T-cell (primary cell): ENCODE measurements around the gene BMPR1B. TPM values are rescaled to one million over a fixed set of nuclear protein-coding genes. Genes with fewer than 3 reads are reported as not detected.

Experiments
- ATAC-seq, 4 experiments: fragments of 200-7000 bp in 3 of 4; fragments of 150-1000 bp in 1 of 4; cut with Tn5 transposase; replicated peaks in 1 of 4; 1 replicate in 3 of 4; 2 replicates in 1 of 4; pipeline ENCODE4 v1.10.0; 2021; ENCODE audit warnings: moderate library complexity in 3 of 4, mild to moderate bottlenecking in 2 of 4, moderate number of reproducible peaks in 1 of 4
- CTCF ChIA-PET, 2 donors: fragments of 300-600 bp; sonication (Branson Sonifier 250); formaldehyde crosslinking; loops; one replicate each; lab custom pipeline; 2022; ENCODE audit warnings: antibody characterized with exemption in 2 of 2; lab: Charles Lee
- POLR2A ChIA-PET, 2 donors: fragments of 300-600 bp; sonication (Branson Sonifier 250); formaldehyde crosslinking; loops; one replicate each; lab custom pipeline; 2022; ENCODE audit warnings: antibody characterized with exemption in 2 of 2; lab: Charles Lee
- DNase-seq, 35 experiments: peaks; one replicate each; pipeline versions ENCODE4 v3.0.0 to v3.0.0-alpha.2; 2013 to 2023
- H3K27ac ChIP-seq: one replicate; pipeline ENCODE4 v1.5.1; 2013; ENCODE audit warnings: low read length
- H3K27me3 ChIP-seq, 2 experiments: replicated peaks in 1 of 2; 1 replicate in 1 of 2; 2 replicates in 1 of 2; pipeline versions ENCODE4 v1.6.1 to v1.7.0; 2013; ENCODE audit warnings: low read length in 1 of 2, mixed read lengths in 1 of 2; ENCODE audit not compliant: control insufficient read depth in 2 of 2, insufficient read depth in 2 of 2; ENCODE audit errors: extremely low read depth in 1 of 2
- H3K36me3 ChIP-seq, 2 donors: 1 replicate in 1 of 2; 2 replicates in 1 of 2; pipeline versions ENCODE4 v1.6.1 to v1.7.0; 2013; ENCODE audit warnings: low read length in 1 of 2; ENCODE audit not compliant: control insufficient read depth in 2 of 2, insufficient read depth in 1 of 2; ENCODE audit errors: extremely low read depth in 1 of 2
- H3K4me1 ChIP-seq, 2 experiments: 1 replicate in 1 of 2; 2 replicates in 1 of 2; pipeline versions ENCODE4 v1.6.1 to v1.7.0; 2013; ENCODE audit warnings: low read length in 2 of 2, mixed read lengths in 1 of 2; ENCODE audit not compliant: insufficient read depth in 2 of 2, control insufficient read depth in 1 of 2; ENCODE audit errors: extremely low read depth in 1 of 2
- H3K4me3 ChIP-seq, 2 donors: 1 replicate in 1 of 2; 2 replicates in 1 of 2; pipeline versions ENCODE4 v1.5.1 to v1.7.0; 2013; ENCODE audit warnings: mild to moderate bottlenecking in 2 of 2, low read length in 1 of 2, moderate library complexity in 1 of 2; ENCODE audit not compliant: control insufficient read depth in 1 of 2; ENCODE audit errors: extremely low read depth in 1 of 2
- H3K9me3 ChIP-seq: 2 replicates; pipeline ENCODE4 v1.7.0; 2013
- H3K27ac Mint-ChIP-seq, 2 donors: one replicate each; pipeline ENCODE4 v1.8.0; 2020 to 2021; ENCODE audit warnings: mild to moderate bottlenecking in 2 of 2, mixed read lengths in 2 of 2
- H3K27me3 Mint-ChIP-seq, 2 donors: one replicate each; pipeline ENCODE4 v1.8.0; 2021 to 2022; ENCODE audit warnings: mixed read lengths in 2 of 2
- H3K36me3 Mint-ChIP-seq: one replicate; pipeline ENCODE4 v1.8.0; 2021; ENCODE audit warnings: mixed read lengths
- H3K4me1 Mint-ChIP-seq, 3 donors: one replicate each; pipeline ENCODE4 v1.8.0; 2020 to 2022; ENCODE audit warnings: mixed read lengths in 3 of 3, mild to moderate bottlenecking in 1 of 3
- H3K4me3 Mint-ChIP-seq, 3 donors: one replicate each; pipeline ENCODE4 v1.8.0; 2020 to 2022; ENCODE audit warnings: mild to moderate bottlenecking in 3 of 3, mixed read lengths in 3 of 3, moderate library complexity in 3 of 3
- H3K9me3 Mint-ChIP-seq, 3 donors: one replicate each; pipeline ENCODE4 v1.8.0; 2020 to 2022; ENCODE audit warnings: mixed read lengths in 3 of 3
- WGBS: methylation state at CpG from one replicate; pipeline ENCODE4 v1.1.5; 2013; ENCODE audit warnings: missing lambda C conversion rate; ENCODE audit not compliant: insufficient coverage; 5-methylcytosine and 5-hydroxymethylcytosine counted together
- total RNA-seq, 35 experiments: library from RNA in 6 of 35; stranded (reverse) in 6 of 35; fragments of 120-200 nt in 1 of 35; gene quantifications; one replicate each; pipeline versions ENCODE4 v1.2.1 to v1.2.4 and lab custom pipeline; 2013 to 2026

BMPR1B gene
- total RNA-seq, 5 donors from 2014 or later (not counting 1 experiment from before 2014, with no cell fraction given): 0.09 to 0.36 (median 0.28) TPM; not detected in 2

GRCh38 chr4:95107004-95107403, 349.2 kb downstream of the BMPR1B start:
- no peak for DNase-seq
- ATAC-seq: no peak
- CTCF ChIA-PET: no interaction called here

GRCh38 chr4:95107635-95108034, 349.9 kb downstream of the BMPR1B start:
- no peak for ATAC-seq
- Mint-ChIP-seq H3K4me3 (no peak overlapping the region), H3K27me3 (no peaks in the 10 kb centered on the region), H3K4me1 (no peaks in the 10 kb centered on the region), H3K27ac (no peak overlapping the region), H3K9me3 (no peaks in the 10 kb centered on the region), H3K36me3 (no peaks in the 10 kb centered on the region)
- 100% methylated on average over 1 of the region's 4 CpGs for WGBS
- ChIA-PET POLR2A (no interaction called here), CTCF (no interaction called here)
- Histone ChIP-seq H3K36me3 (no peaks in the 10 kb centered on the region), H3K9me3 (no peaks in the 10 kb centered on the region), H3K4me1 (no peaks in the 10 kb centered on the region), H3K27ac (no peak overlapping the region), H3K4me3 (no peak overlapping the region), H3K27me3 (no peaks in the 10 kb centered on the region)
- DNase-seq: no peak

More at GRCh38 chr4:95107004-95107403, 349.2 kb downstream of the BMPR1B start:
- Histone ChIP-seq H3K27ac (no peak overlapping the region), H3K4me3 (no peak overlapping the region), H3K36me3 (no peaks in the 10 kb centered on the region), H3K9me3 (no peaks in the 10 kb centered on the region), H3K4me1 (no peaks in the 10 kb centered on the region), H3K27me3 (no peaks in the 10 kb centered on the region)
- Mint-ChIP-seq H3K4me3 (no peak overlapping the region), H3K27me3 (no peaks in the 10 kb centered on the region), H3K9me3 (no peaks in the 10 kb centered on the region), H3K4me1 (no peaks in the 10 kb centered on the region), H3K27ac (no peak overlapping the region), H3K36me3 (no peaks in the 10 kb centered on the region)
- POLR2A ChIA-PET: no interaction called here

DNA sequence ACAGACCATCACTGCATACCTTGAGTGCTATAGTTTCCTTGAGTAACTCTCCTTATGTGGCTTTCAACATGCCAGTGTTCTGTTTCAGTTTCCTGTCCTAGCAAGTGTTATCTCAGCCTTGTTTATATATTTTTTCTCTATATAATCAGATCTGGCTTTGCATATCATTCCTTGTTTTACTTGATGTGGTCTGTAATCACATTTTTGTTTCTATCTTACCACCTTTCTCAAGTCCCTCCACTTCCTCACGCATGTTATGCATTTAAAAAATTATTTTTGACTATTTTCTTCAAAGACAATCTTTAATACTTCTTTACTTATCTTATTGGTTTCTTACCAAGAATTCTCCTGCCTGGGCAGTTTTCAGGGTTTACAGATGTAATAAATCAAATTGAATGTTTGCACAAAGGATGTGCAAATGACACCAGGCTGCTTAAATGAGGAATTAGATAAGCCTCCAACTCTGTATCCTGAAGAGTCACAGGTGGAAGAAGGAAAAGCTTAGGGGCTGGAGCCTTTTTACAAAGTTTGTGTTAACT, 351.2 kb downstream of the BMPR1B start:
- Mint-ChIP-seq H3K9me3 (no peaks in the 10 kb centered on the region), H3K27me3 (no peaks in the 10 kb centered on the region), H3K36me3 (no peaks in the 10 kb centered on the region), H3K4me3 (no peak overlapping the region), H3K27ac (no peak overlapping the region), H3K4me1 (no peaks in the 10 kb centered on the region)
- Histone ChIP-seq H3K36me3 (no peaks in the 10 kb centered on the region), H3K4me1 (no peaks in the 10 kb centered on the region), H3K27me3 (no peaks in the 10 kb centered on the region), H3K27ac (no peak overlapping the region), H3K9me3 (no peaks in the 10 kb centered on the region), H3K4me3 (no peak overlapping the region)
- POLR2A ChIA-PET: no interaction called here
- DNase-seq (no peak), ATAC-seq (no peak)
- WGBS: no CpG with 5 or more reads among the region's 1 CpG
- CTCF ChIA-PET: no interaction called here

GRCh38 chr4:95114521-95114920, 356.8 kb downstream of the BMPR1B start:
- Histone ChIP-seq H3K27ac (no peak overlapping the region), H3K4me1 (no peaks in the 10 kb centered on the region), H3K4me3 (no peak overlapping the region), H3K9me3 (no peaks in the 10 kb centered on the region), H3K27me3 (no peaks in the 10 kb centered on the region), H3K36me3 (no peaks in the 10 kb centered on the region)
- WGBS: no CpG with 5 or more reads among the region's 3 CpGs
- no peaks in the 10 kb centered on the region for H3K27me3 Mint-ChIP-seq
- H3K27ac Mint-ChIP-seq: no peak overlapping the region
- POLR2A ChIA-PET: no interaction called here
- DNase-seq (no peak), ATAC-seq (no peak)
- H3K4me1 Mint-ChIP-seq: no peaks in the 10 kb centered on the region
- no peaks in the 10 kb centered on the region for H3K36me3 Mint-ChIP-seq
- H3K4me3 Mint-ChIP-seq: no peak overlapping the region
- CTCF ChIA-PET: no interaction called here
- no peaks in the 10 kb centered on the region for H3K9me3 Mint-ChIP-seq

DNA sequence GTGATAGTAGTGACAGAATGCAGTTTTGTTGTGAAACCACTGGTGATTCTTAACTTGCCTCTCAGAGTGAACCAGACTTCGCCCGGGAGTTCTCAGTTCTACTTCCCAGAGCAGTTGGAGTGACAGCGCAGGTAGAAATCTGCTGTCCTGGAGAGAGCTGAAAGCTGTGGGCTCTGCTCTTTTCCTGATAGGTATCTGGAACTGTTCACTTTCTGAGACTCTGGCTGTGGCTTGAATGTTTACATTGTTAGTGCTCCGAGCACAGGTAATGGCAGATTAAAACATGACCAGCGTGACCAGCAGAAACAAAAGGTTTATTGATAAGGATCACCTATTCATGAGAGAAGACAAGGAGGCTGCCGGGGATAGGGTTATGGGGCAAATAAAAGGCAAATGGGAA, 360.7 kb downstream of the BMPR1B start:
- no peaks in the 10 kb centered on the region for H3K36me3 ChIP-seq
- Mint-ChIP-seq H3K36me3 (no peaks in the 10 kb centered on the region), H3K27me3 (no peaks in the 10 kb centered on the region), H3K9me3 (no peaks in the 10 kb centered on the region), H3K4me3 (no peak overlapping the region), H3K27ac (no peak overlapping the region), H3K4me1 (no peaks in the 10 kb centered on the region)
- H3K27ac ChIP-seq: no peak overlapping the region
- ATAC-seq (no peak), DNase-seq (no peak)
- no peaks in the 10 kb centered on the region for H3K9me3 ChIP-seq
- ChIA-PET POLR2A (no interaction called here), CTCF (no interaction called here)
- H3K27me3 ChIP-seq: no peaks in the 10 kb centered on the region
- no peaks in the 10 kb centered on the region for H3K4me1 ChIP-seq
- WGBS: 90% methylated on average over 4 of the region's 6 CpGs
- H3K4me3 ChIP-seq: no peak overlapping the region

DNA sequence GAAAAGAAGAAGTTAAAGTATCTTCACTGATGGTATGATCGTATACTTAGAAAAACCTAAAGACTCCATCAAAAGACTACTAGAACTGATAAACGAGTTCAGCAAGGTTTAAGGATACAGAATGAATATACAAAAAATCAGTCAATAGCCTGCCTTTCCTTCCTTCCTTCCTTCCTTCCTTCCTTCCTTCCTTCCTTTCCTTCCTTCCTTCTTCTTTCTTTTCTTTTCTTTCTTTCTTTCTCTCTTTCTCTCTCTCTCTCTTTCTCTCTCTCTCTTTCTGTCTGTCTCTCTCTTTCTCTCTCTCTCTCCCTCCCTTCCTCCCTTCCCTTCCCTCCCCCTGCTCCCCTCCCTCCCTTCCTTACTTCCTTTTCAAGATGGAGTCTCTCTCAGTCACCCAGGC, 362.7 kb downstream of the BMPR1B start:
- H3K36me3 Mint-ChIP-seq: no peaks in the 10 kb centered on the region
- no peak for DNase-seq
- WGBS: 83% methylated on average over 1 of the region's 2 CpGs
- Histone ChIP-seq H3K4me3 (no peak overlapping the region), H3K27me3 (no peaks in the 10 kb centered on the region), H3K36me3 (no peaks in the 10 kb centered on the region), H3K27ac (no peak overlapping the region), H3K9me3 (no peaks in the 10 kb centered on the region), H3K4me1 (no peaks in the 10 kb centered on the region)
- ChIA-PET CTCF (no interaction called here), POLR2A (no interaction called here)
- H3K27ac Mint-ChIP-seq: no peak overlapping the region
- no peak overlapping the region for H3K4me3 Mint-ChIP-seq
- H3K27me3 Mint-ChIP-seq: no peaks in the 10 kb centered on the region
- no peaks in the 10 kb centered on the region for H3K9me3 Mint-ChIP-seq
- H3K4me1 Mint-ChIP-seq: no peaks in the 10 kb centered on the region
- no peak for ATAC-seq

DNA sequence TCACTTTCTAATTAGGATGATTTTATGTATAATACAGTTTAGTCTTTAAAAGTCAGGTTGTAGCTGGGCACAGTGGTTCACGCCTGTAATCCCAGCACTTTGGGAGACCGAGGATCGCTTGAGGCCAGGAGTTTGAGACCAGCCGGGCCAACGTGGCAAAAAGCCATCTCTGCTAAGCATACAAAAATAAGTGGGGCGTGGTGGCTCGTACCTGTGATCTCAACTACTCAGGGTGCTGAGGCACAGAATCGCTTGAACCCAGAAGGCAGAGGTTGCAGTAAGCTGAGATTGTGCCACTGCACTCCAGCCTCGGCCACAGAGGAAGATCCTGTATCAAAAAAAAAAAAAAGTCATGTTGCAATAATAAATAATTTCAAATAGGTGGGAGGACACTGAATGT, 364.2 kb downstream of the BMPR1B start:
- Histone ChIP-seq H3K27me3 (no peaks in the 10 kb centered on the region), H3K4me3 (no peak overlapping the region), H3K4me1 (no peaks in the 10 kb centered on the region), H3K9me3 (no peaks in the 10 kb centered on the region), H3K27ac (no peak overlapping the region), H3K36me3 (no peaks in the 10 kb centered on the region)
- no peaks in the 10 kb centered on the region for H3K27me3 Mint-ChIP-seq
- no peak for DNase-seq
- no peak for ATAC-seq
- POLR2A ChIA-PET: no interaction called here
- H3K4me1 Mint-ChIP-seq: no peaks in the 10 kb centered on the region
- no peaks in the 10 kb centered on the region for H3K9me3 Mint-ChIP-seq
- no peak overlapping the region for H3K4me3 Mint-ChIP-seq
- H3K27ac Mint-ChIP-seq: no peak overlapping the region
- no peaks in the 10 kb centered on the region for H3K36me3 Mint-ChIP-seq
- CTCF ChIA-PET: interaction anchor here in 1 of 2 donors (0.7 kb wide), 1 partner anchor 714 kb away, joined by 3 read pairs; no protein-coding TSS in a partner anchor
- WGBS: 80% methylated on average over 7 of the region's 9 CpGs
